GM12874 (cell line): Measurements from ENCODE around the gene C9orf72.
A peak's percentile ranks its signal among the peaks of the same experiment; 100 is the strongest.

ENCODE experiments used
- TF ChIP-seq, protein P1 (sequence below): IDR thresholded peaks from 2 replicates; pipeline ENCODE4 v1.5.1; 2011; ENCODE audit warnings: low read depth, mild to moderate bottlenecking, control low read depth, low read length, moderate library complexity; ENCODE audit not compliant: insufficient read depth

C9orf72 gene

DNA sequence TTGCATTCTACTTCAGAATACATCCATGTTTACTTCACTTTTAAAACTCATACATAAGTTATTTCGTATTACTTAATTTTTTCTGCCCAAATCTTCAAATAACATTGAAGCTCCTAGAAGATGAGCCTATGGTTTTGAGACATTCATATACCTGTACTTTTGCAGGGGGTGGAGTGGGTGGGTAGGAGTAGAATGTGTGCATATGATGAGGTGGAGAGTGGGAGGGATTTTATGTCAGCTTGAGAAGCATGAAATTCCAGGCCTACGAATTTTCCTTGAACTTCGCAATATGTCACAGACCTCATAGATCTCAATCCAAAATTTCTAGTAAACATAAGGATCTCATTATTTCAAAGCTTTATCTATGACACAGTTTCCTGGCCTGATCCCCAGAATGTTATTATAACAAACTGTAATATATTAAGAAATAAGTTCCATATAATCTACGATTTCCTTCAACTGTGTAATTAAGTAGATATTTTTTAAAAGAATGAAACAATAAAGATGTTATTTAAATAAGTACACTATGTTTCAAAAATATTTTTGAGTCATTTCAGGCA is 24.0 kb downstream of the C9orf72 start:
- TF ChIP-seq, protein P1, sequence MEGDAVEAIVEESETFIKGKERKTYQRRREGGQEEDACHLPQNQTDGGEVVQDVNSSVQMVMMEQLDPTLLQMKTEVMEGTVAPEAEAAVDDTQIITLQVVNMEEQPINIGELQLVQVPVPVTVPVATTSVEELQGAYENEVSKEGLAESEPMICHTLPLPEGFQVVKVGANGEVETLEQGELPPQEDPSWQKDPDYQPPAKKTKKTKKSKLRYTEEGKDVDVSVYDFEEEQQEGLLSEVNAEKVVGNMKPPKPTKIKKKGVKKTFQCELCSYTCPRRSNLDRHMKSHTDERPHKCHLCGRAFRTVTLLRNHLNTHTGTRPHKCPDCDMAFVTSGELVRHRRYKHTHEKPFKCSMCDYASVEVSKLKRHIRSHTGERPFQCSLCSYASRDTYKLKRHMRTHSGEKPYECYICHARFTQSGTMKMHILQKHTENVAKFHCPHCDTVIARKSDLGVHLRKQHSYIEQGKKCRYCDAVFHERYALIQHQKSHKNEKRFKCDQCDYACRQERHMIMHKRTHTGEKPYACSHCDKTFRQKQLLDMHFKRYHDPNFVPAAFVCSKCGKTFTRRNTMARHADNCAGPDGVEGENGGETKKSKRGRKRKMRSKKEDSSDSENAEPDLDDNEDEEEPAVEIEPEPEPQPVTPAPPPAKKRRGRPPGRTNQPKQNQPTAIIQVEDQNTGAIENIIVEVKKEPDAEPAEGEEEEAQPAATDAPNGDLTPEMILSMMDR: no peak

DNA sequence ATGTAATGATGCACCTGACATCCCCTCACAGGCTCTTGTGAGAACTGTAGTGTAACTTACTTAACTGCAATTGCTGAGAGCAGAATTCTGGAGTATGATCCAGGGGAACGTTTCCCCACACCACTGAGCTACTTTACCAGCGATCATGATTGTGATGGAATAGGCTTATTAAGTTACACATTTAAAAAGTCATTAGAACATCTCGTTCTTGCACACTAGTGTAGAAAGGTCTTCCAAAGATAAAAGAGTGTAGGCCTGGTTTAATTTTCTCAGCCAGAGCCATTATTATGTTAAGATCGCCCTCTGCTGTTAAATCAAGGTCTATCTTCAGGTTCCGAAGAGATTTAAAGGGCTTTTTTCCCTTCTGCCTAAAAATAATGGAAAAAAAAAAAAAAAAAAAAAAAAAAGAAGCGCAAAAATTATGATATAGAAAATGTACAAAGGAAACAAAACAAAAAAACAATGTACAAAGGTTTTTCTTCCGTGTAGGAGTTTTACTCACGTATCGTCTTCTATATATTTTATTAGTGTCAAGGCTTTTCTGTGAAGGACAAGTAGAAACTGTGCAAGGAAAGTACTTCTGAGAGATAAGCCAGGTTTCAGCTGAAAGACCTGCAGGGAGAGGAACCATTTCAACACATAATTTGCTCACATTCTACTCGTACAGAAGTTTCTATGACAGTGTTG is 25.1 kb downstream of the C9orf72 start:
- TF ChIP-seq, protein P1: peak; percentile 19

DNA sequence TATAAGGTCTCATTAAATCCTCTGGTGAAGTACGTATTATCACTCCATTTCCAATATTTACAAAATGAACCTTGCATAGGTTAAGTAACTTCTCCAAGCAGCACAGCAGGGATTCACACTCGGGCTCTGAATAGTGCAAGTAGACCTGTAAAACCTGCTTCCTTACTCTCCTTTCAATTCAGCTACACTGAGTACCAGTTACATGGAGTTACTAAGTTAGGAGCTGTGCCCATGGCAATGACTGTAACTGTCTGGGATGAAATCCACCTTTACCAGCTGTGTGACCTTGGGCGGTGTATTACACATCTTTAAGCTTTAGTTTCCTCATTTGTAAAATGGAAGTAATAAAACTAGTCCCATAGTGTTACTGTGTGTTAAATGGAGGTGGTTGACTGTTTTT is 27.8 kb downstream of the C9orf72 start:
- TF ChIP-seq, protein P1: no peak

DNA sequence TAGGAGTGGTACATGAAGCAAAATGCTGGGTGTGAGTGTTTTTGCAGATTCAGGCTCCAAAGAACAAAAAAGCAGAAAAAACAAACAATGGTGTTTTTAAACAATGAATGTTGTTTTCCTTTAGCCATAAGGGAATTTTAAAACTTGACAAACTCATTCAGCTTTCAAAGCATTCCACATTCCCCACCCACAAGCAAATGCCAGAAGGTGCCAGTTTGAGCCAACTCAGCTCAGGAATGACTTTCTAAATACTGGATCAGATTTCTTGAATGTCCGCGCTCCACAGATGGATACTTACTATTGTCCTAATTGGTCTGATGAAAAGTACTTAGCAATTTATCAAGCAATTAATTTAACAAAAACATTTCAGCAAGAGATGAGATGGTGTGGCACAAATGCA is 30.8 kb downstream of the C9orf72 start:
- TF ChIP-seq, protein P1: no peak

DNA sequence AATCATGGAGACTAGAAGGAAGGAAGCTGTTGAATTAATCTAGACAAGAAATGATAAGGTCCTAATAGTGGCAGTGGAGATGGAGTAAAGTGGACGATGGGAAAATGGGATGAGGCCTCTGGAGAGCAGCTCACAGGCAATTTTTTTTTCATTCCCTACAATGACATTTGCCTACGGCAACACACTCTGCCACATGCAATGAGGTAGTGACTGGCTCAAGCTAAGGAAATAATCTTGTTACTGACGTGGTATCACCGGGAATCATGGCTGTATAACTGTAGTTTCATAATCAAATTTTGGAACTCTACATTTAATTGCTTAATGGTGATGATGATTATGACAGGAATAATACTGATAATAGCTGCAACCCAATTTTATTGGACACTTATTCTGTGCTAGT is 31.5 kb downstream of the C9orf72 start:
- TF ChIP-seq, protein P1: no peak

DNA sequence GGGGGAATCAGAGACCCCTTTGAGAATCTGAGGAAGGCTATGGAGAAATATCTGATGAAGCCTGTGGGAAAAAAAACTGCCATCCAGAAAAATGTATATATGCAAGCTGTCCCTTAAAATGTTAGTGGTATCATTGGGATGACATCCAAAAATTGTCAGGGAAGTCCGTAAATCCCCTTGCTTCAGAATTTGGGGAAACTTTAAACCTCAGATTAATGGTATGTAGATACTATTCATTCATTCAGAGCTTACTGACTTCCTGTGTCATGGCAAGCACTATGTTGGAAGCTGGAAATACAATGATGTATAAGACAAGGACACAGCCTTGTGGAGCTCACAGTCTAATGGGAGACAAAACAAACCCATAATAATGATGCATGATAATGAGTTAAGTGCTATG is 32.8 kb downstream of the C9orf72 start:
- TF ChIP-seq, protein P1: no peak

DNA sequence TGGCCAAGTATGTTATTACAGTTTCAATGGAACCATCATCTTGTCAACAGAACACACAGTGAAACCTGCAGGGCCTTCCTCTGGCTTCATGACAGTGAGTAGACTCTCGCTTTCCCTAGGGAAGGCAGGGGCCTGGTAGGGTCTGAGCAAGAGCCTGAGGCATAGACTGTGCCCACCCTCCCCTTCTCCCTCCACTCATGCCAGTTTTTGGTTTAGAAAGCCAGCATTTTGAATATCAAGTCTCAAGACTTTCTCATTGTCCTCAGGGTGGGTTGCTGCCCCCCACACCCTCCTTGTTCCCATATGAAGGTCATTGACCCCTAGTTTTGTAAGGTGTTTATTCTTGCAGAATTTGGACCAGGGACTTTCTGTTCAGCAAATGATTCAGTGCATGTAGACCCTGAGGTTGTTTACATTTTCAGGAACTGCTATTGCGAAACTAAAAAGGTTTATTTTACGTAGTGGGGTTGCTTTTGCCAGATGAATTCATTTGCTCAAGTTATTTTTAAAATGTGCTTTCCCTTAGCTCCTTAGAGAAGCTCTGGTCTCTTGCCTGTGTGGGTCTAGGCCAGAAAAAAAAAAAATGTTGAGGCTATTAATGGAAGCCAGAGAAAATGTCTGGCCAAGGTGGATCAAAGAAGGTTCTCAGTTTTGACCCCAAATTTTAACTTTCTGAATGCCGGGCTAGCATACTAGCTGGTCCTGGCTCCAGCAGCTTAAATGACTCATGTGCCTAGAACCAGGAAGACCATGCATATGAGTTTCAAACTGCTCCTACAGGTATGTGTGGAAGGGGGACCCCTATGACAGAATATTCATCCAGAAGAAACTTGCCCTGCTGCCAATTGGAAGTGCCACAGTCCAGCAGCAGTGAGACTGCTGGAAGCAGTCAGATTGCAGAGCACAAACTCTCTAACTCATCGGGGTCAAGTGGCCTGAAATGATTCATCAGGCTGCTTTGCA is 33.5 kb downstream of the C9orf72 start:
- TF ChIP-seq, protein P1: no peak
